C4-2B (cell line): ENCODE measurements around the gene PREB.

ENCODE experiments used
- CTCF ChIP-seq: fragments of 450-650 bp; conservative IDR thresholded peaks from 2 replicates; pipeline ENCODE4 v1.5.1; 2017; ENCODE audit warnings: mild to moderate bottlenecking
- ZFX ChIP-seq: fragments of 450-650 bp; IDR thresholded peaks from 2 replicates; pipeline ENCODE4 v1.6.1; 2017

- no peak for TF ChIP-seq ZFX
- TF ChIP-seq CTCF = no peak
These were observed 3.0 kb downstream of the PREB start for GRCh38 chr2:27131429-27131828.
